AML-193 (cell line): ENCODE measurements around the gene TXNDC15.
"Not testable (repeated sequence)": the region's sequence is repeated elsewhere in the genome, so short reads cannot be mapped to it uniquely, and the experiment has no call there.

Experiments
- DNase-seq, 2 experiments: peaks; one replicate each; lab custom pipeline; 2025; lab: John Stamatoyannopoulos, UW

The TXNDC15 gene

DNA sequence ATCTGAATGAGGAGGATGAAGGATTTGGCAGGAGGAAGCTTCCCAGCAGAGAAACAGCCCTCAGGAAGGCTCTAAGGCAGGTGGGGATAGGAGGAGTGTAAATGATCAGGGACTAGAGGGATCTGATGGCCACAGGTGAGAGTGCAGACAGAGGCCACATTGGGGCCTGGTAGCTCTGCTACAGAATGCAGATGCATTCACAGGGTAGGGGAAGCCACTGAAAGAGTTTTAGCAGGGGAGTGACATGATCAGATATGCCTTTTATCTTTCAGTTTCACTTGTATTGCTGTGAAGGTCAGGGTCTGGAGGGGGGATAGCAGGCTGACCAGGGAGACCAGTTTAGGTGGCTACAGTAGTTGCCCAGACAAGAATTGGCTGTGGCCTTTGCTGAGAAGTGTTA, 3.0 kb downstream of the TXNDC15 start:
- DNase-seq, result no peak

DNA sequence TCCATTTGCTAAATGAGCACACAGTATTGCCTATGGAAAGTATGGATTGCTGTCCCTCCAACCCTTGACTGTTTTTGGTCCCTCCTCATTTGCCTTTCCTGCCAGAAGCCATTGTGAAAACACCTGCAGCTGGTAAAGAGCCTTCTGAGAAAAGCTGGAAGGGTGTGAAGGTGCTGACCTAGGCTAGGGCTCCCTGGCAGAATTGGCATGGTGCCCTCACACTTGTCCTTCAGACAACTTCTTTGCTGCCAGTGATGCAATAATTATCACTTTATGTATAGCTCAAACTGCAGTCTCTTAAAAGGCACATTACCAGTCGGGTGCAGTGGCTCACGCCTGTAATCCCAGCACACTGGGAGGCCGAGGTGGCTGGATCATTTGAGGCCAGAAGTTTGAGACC, 4.2 kb downstream of the TXNDC15 start:
- no peak for DNase-seq

GRCh38 chr5:134879456-134879855, 5.3 kb downstream of the TXNDC15 start:
- DNase-seq, result no peak

GRCh38 chr5:134880937-134881336, 6.8 kb downstream of the TXNDC15 start:
- DNase-seq, result not testable (repeated sequence)

DNA sequence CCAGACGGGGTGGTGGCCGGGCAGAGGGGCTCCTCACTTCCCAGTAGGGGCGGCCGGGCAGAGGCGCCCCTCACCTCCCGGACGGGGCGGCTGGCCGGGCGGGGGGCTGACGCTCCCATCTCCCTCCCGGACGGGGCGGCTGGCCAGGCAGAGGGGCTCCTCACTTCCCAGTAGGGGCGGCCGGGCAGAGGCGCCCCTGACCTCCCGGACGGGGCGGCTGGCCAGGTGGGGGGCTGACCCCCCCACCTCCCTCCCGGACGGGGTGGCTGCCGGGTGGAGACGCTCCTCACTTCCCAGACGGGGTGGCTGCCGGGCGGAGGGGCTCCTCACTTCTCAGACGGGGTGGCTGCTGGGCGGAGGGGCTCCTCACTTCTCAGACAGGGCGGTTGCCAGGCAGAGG, 7.5 kb downstream of the TXNDC15 start:
- DNase-seq, result not testable (repeated sequence)

GRCh38 chr5:134887593-134888159, 13.5 kb downstream of the TXNDC15 start:
- no peak for DNase-seq

GRCh38 chr5:134889335-134889734, 15.2 kb downstream of the TXNDC15 start:
- DNase-seq, result no peak

DNA sequence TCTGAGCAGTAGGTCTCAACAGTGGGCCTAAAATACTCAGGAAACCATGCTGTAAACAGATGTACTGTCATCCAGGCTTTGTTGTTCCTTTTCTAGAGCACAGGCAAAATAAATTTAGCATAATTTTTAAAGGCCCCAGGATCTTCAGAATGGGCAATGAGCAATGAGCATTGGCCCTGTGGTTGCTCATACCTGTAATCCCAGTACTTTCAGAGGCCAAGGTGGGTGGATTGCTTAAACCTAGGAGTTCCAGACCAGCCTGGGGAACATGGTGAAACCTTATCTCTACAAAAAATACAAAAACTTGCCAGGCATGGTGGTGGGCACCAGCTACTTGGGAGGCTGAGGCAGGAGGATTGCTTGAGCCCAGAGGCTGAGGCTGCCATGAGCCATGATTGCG, 17.3 kb downstream of the TXNDC15 start:
- no peak for DNase-seq

DNA sequence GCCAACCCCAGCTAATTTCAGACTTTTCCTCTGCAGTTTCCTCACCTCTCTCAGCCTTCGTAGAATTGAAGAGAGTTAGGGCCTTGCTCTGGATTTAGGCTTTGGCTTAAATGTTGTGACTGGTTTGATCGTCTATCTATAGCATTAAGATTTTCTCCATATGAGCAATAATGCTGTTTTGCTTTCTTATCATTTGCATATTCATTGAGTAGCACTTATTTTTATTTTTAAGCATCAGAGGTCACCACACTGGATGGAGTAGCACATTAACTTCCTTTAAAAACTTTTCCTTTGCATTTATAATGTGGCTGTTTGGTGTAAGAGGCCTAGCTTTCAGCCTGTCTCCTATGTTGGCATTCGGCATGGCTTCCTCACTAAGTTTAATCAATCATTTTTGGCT, 18.1 kb downstream of the TXNDC15 start:
- DNase-seq, result no peak

- no peak for DNase-seq
Observed at GRCh38 chr5:134892926-134893325, 18.8 kb downstream of the TXNDC15 start.

DNA sequence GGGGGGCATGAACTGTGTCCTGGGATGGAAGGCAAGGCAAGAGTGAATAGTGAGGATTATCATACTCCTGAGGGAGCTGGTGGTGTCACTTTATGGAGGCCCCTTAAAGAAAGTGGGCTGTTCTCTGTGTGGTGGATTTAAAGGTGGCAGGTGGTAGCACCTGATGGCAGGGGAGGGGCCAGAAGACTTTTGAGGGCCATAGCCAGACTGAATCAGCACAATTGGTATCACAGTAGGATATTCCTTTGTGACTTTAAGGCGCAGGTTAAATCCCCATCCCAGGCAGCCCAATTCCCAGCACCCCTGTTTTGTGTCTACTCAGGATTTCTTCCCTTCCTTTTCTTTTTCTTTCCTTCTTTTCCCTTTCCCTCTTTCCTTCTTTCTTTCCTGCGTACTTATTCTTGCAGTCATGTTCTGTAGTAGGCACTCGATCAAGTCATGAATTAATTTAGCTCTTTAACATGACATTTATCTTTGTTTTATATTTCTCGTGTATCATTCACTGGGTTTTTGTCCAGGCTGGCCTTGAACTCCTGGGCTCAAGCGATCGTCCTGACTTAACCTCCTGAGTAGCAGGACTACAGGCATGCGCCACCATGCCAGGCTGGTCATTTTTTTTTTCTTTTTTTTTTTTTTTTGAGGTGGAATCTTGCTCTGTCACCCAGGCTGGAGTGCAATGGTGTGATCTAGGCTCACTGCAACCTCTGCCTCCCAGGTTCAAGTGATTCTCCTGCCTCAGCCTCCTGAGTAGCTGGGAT, 19.8 kb downstream of the TXNDC15 start:
- DNase-seq, result no peak

GRCh38 chr5:134902071-134902801, 28.1 kb downstream of the TXNDC15 start:
- peak; percentile 40 to 67 for DNase-seq

GRCh38 chr5:134904610-134905245, 30.6 kb downstream of the TXNDC15 start, which contains the start of gene PCBD2:
TSS of gene PCBD2 (plus strand) at chr5:134905131. CDS start at chr5:134905140, 9 bp downstream.
- peak; percentile 81 to 88 for DNase-seq

DNA sequence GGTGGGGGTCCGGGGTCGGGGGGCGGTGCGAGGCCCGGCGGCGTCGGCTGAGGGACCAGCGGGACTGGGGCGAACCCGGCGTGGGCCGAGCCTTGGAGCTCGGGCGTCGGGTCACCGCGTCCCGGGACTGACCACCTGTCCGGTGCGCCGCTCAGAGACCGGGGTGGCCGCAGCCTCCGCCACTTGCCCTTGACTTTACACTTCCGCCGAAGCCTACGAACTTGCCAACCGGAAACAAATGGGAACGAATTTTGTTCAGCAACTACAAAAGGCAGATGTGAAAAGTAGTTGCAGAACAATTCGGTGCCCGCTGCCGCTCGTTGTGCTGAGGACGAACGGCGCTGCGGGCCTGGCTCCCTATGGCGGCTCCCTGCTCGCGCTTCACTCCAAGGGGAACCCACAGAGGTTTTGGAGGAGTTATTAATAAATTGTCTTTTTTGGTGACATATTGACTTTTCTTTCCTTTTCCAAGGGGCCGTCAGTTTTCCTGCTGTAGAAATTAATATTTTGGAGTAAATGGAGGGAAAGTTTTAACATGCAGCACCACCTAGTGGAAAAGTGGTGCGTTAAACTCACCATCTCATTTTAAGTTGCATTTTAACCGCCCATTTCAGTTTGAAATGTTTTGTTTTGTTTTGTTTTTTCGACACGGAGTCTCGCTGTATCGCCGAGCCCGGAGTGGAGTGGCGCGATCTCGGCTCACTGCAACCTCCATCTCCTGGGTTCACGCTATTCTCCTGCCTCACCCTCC, 31.2 kb downstream of the TXNDC15 start:
- peak; percentile 65 to 77 for DNase-seq

DNA sequence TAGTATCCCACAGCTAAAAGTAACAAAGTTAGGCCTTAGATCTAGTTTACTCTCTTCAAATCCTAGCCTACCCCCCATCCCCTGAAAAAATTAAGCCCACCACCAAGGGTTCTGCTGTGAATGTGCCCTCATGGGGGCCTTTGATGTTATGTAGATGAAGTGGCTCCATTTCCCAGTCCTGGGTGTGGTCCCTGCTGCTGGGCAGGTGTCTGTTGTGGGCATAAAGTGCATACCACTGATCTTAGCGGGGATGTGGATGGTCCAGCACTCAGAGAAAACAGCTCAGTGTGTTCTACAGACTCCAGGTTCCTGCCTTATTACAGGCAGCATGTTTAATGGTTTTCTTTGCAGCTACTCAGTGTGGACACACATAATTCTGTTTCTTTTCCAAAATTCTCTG, 32.6 kb downstream of the TXNDC15 start:
- DNase-seq, result no peak

DNA sequence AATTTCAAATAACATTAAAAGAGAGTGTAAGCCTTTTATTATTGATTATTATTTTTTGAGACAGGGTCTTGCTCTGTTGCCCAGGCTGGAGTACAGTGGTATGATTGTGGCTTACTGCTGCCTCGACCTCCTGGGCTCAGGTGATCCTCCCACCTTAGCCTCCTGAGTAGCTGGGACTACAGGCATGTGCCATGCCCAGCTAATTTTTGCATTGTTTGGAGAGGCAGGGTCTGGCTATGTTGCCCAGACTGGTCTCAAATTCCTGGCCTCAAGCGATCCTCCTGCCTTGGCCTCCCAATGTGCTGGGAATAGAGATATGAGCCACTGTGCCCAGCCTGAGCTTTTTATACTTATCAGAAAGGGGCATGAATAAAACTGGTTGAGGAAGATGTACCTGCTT, 36.6 kb downstream of the TXNDC15 start:
- DNase-seq, result not testable (repeated sequence)

GRCh38 chr5:134911285-134912206, 37.4 kb downstream of the TXNDC15 start:
- DNase-seq, result no peak

- no peak for DNase-seq
Observed at GRCh38 chr5:134913254-134913653, 39.1 kb downstream of the TXNDC15 start.

DNA sequence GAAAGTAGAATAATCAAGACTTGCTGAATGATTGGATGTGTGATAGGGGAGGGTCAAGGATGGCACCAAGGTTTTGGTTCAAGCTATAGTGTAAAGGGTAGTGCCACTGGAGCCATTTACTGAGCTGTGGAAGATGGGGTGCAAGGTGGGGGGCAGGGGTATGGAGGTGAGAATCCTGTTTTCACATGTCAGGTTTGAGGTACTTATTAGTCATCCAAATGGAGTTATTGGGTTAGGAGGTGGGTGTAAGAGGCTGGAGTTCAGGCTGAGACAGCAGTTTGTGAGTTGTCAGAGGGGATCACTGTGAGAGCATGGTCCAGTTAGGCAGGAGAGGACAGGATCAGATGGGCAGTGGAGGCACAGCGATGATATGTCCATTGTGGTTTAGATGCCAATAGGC, 39.6 kb downstream of the TXNDC15 start:
- no peak for DNase-seq

GRCh38 chr5:134917070-134917815, 43.1 kb downstream of the TXNDC15 start:
- no peak for DNase-seq
